ENCODE results near the gene AP3D1. TPM values are rescaled to one million over a fixed set of nuclear protein-coding genes. Genes with fewer than 3 reads are reported as not detected.

Gene AP3D1
- total RNA-seq, 1 experiment from 2014 or later, result 75.5 TPM

DNA sequence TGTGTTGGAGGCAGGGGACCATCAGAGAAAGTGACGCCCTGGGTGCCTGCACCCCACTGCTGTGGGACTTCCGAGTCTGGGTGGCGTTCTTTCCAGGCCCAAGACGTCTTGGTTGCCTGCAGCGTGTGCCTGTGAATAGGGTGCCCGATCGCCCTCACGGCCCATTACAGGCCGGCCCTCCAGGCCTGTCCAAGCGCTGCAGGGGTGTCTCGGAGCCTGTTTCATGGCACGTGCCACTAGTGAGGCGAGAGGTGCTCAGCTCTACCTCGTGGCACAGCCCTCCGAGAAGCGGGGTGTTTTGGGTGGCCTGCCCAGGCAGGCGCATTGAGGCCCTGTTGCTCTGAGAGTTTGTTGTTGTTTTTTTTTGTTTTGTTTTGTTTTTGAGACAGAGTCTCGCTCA is 42.4 kb upstream of the AP3D1 start:
- no peaks in the 10 kb centered on the region for H4K20me1 ChIP-seq (ENCODE audit: insufficient read depth)
- no peak overlapping the region for H3K4me2 ChIP-seq
- H2AFZ ChIP-seq, result no peak overlapping the region
- H3K36me3 ChIP-seq (ENCODE audit: low read depth), result no peaks in the 10 kb centered on the region
- intact Hi-C loops (cut with micrococcal nuclease; ENCODE audit: unreplicated experiment), result no loop called here
- no peak overlapping the region for H3K4me3 ChIP-seq
- DNase-seq, result no peak
- H3K9me3 ChIP-seq (ENCODE audit: insufficient read depth, low read depth), result no peaks in the 10 kb centered on the region
- H3K79me2 ChIP-seq (ENCODE audit: low read depth), result no peaks in the 10 kb centered on the region
- POLR2A ChIA-PET (ENCODE audit: unreplicated experiment), result no interaction called here
- H3K9me2 ChIP-seq (ENCODE audit: insufficient read depth), result no peaks in the 10 kb centered on the region
- no peaks in the 10 kb centered on the region for H3F3A ChIP-seq (ENCODE audit: insufficient read depth, low read depth)
- CTCF ChIA-PET, result no interaction called here
- H3K4me1 ChIP-seq (replicated peaks; ENCODE audit: insufficient read depth), result no peaks in the 10 kb centered on the region
- H3K27ac ChIP-seq, result no peak overlapping the region
- BruUV-seq (replicated peaks), result no TSS peak
- no peaks in the 10 kb centered on the region for H3K27me3 ChIP-seq (ENCODE audit: insufficient read depth, low read depth)
- TF ChIP-seq EZH2 (IDR thresholded peaks at IDR 0.05; ENCODE audit: low read depth), result no peak
- TF ChIP-seq, protein P1, sequence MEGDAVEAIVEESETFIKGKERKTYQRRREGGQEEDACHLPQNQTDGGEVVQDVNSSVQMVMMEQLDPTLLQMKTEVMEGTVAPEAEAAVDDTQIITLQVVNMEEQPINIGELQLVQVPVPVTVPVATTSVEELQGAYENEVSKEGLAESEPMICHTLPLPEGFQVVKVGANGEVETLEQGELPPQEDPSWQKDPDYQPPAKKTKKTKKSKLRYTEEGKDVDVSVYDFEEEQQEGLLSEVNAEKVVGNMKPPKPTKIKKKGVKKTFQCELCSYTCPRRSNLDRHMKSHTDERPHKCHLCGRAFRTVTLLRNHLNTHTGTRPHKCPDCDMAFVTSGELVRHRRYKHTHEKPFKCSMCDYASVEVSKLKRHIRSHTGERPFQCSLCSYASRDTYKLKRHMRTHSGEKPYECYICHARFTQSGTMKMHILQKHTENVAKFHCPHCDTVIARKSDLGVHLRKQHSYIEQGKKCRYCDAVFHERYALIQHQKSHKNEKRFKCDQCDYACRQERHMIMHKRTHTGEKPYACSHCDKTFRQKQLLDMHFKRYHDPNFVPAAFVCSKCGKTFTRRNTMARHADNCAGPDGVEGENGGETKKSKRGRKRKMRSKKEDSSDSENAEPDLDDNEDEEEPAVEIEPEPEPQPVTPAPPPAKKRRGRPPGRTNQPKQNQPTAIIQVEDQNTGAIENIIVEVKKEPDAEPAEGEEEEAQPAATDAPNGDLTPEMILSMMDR (conservative IDR thresholded peaks at IDR 0.05), result no peak

DNA sequence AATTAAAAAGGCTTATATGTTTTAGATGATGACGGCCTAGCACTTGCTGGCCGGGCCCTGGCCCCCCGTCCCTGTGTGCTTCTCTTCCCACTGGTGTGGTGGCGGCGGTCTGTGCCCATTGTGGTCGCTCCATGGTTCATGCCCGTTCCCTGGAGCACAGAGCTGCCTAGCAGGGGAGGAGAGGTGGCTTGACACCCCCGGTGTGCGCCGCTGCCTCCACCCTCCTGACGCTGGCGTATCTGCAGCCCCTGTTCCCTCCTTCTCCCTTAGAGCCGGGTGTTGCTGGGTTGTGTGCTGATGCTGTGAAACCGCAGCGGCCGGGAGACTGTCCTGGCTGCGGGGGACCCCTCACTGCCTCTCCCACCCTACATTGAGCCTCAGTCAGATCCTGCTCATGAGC is 41.5 kb upstream of the AP3D1 start:
- ChIA-PET POLR2A (ENCODE audit: unreplicated experiment) (no interaction called here), CTCF (no interaction called here)
- H3K27ac ChIP-seq, result no peak overlapping the region
- H3K9me2 ChIP-seq (ENCODE audit: insufficient read depth), result no peaks in the 10 kb centered on the region
- BruUV-seq (replicated peaks), result no TSS peak
- no peak for DNase-seq
- TF ChIP-seq, protein P1 (conservative IDR thresholded peaks at IDR 0.05), result no peak
- no peak for TF ChIP-seq EZH2 (IDR thresholded peaks at IDR 0.05; ENCODE audit: low read depth)
- no peak overlapping the region for H3K4me3 ChIP-seq
- no peaks in the 10 kb centered on the region for H3K9me3 ChIP-seq (ENCODE audit: insufficient read depth, low read depth)
- no peaks in the 10 kb centered on the region for H3K36me3 ChIP-seq (ENCODE audit: low read depth)
- H3K79me2 ChIP-seq (ENCODE audit: low read depth), result no peaks in the 10 kb centered on the region
- H3K4me1 ChIP-seq (replicated peaks; ENCODE audit: insufficient read depth), result no peaks in the 10 kb centered on the region
- no peaks in the 10 kb centered on the region for H4K20me1 ChIP-seq (ENCODE audit: insufficient read depth)
- H3F3A ChIP-seq (ENCODE audit: insufficient read depth, low read depth), result no peaks in the 10 kb centered on the region
- intact Hi-C loops (cut with micrococcal nuclease; ENCODE audit: unreplicated experiment), result no loop called here
- H2AFZ ChIP-seq, result no peak overlapping the region
- H3K4me2 ChIP-seq, result no peak overlapping the region
- H3K27me3 ChIP-seq (ENCODE audit: insufficient read depth, low read depth), result no peaks in the 10 kb centered on the region

DNA sequence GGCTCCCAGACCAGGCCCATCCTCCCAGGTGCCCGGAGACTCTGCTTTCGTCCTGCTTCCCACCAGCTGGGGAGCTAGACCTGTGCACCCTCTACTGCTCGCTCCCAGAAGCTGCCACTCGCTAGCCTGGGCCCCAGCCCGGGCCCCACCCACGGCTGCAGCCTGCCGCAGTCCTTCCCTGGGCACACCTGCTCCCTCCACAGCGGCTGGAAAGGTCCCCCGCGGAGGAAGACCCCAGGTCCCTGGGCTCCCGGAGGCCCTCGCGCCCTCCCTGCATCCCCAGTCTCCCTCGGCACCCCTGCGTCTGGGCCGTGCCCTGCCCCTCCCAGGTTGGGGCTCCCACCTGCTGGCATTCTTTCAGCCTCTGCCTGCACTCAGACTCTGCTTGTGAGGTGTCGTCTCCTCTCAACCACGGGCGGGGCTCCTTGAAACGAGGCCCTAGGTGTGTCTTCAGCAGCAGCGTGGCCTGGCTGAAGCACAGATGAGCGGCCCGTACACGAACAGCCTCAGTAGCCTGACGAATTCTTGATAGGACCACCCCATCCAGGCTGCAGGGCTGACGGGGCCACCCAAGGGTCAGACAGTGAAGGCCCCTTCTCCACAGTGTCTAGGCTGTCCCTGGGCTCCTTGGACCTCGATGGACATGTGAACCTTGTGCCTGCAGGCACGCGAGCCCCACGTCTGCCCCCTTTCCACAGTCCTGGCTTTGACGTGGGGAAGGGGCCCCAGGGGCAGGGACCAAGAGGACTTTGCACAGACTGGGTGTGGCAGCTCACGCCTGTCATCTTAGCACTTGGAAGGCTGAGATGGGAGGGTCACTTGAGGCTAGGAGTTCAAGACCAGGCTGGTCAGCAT is 40.3 kb upstream of the AP3D1 start:
- H3K4me2 ChIP-seq, result no peak overlapping the region
- H3K4me1 ChIP-seq (replicated peaks; ENCODE audit: insufficient read depth), result no peaks in the 10 kb centered on the region
- H3K9me3 ChIP-seq (ENCODE audit: insufficient read depth, low read depth), result no peaks in the 10 kb centered on the region
- H3K79me2 ChIP-seq (ENCODE audit: low read depth), result no peaks in the 10 kb centered on the region
- H4K20me1 ChIP-seq (ENCODE audit: insufficient read depth), result no peaks in the 10 kb centered on the region
- ChIA-PET POLR2A (ENCODE audit: unreplicated experiment) (no interaction called here), CTCF (no interaction called here)
- no peaks in the 10 kb centered on the region for H3K9me2 ChIP-seq (ENCODE audit: insufficient read depth)
- no peak overlapping the region for H2AFZ ChIP-seq
- TF ChIP-seq EZH2 (IDR thresholded peaks at IDR 0.05; ENCODE audit: low read depth), result no peak
- TF ChIP-seq, protein P1 (conservative IDR thresholded peaks at IDR 0.05), result no peak
- H3K27me3 ChIP-seq (ENCODE audit: insufficient read depth, low read depth), result no peaks in the 10 kb centered on the region
- H3K27ac ChIP-seq, result no peak overlapping the region
- H3K4me3 ChIP-seq, result no peak overlapping the region
- DNase-seq, result no peak
- intact Hi-C loops (cut with micrococcal nuclease; ENCODE audit: unreplicated experiment), result no loop called here
- H3K36me3 ChIP-seq (ENCODE audit: low read depth), result no peaks in the 10 kb centered on the region
- H3F3A ChIP-seq (ENCODE audit: insufficient read depth, low read depth), result no peaks in the 10 kb centered on the region
- no TSS peak for BruUV-seq (replicated peaks)

All from PC-9 (cell line).